HepG2 (cell line): ENCODE results near the gene PYGB. TPM values are rescaled to one million over a fixed set of nuclear protein-coding genes. Genes with fewer than 3 reads are reported as not detected.

Experiments
- ARID2 ChIP-seq: sonication (generic); formaldehyde crosslinking; IDR thresholded peaks from 2 replicates; pipeline ENCODE4 v1.8.1; 2022; ENCODE audit warnings: mild to moderate bottlenecking, missing genetic modification reagents, borderline replicate concordance
- CBFB ChIP-seq: sonication (generic); formaldehyde crosslinking; IDR thresholded peaks from 2 replicates; pipeline ENCODE4 v1.4.0; 2020; ENCODE audit warnings: missing genetic modification reagents
- EED ChIP-seq: sonication (generic); formaldehyde crosslinking; IDR thresholded peaks from 2 replicates; pipeline ENCODE4 v1.5.0; 2020; ENCODE audit warnings: mild to moderate bottlenecking, missing genetic modification reagents
- FOSL2 ChIP-seq: sonication (generic); formaldehyde crosslinking; IDR thresholded peaks from 2 replicates; pipeline ENCODE4 v1.4.0; 2020; ENCODE audit warnings: missing genetic modification reagents
- GABPB1 ChIP-seq: IDR thresholded peaks from 2 replicates; pipeline ENCODE4 v1.6.1; 2016; ENCODE audit warnings: mild to moderate bottlenecking, missing genetic modification reagents, moderate library complexity, missing compliant biosample characterization
- JUNB ChIP-seq: sonication (generic); formaldehyde crosslinking; IDR thresholded peaks from 2 replicates; pipeline ENCODE4 v1.8.0; 2022; ENCODE audit warnings: missing genetic modification reagents, mild to moderate bottlenecking, borderline replicate concordance
- MAFG ChIP-seq: sonication (generic); formaldehyde crosslinking; IDR thresholded peaks from 2 replicates; pipeline ENCODE4 v1.5.1; 2020; ENCODE audit warnings: mild to moderate bottlenecking, missing genetic modification reagents
- MED1 ChIP-seq: sonication (generic); formaldehyde crosslinking; IDR thresholded peaks from 2 replicates; pipeline ENCODE4 v1.4.0; 2020; ENCODE audit warnings: missing genetic modification reagents
- RARA ChIP-seq: IDR thresholded peaks from 2 replicates; pipeline ENCODE4 v1.6.1; 2016; ENCODE audit warnings: missing genetic modification reagents, missing compliant biosample characterization
- SAP130 ChIP-seq: IDR thresholded peaks from 2 replicates; pipeline ENCODE4 v1.6.1; 2016; ENCODE audit warnings: low read depth
- SMAD1 ChIP-seq: sonication (generic); formaldehyde crosslinking; IDR thresholded peaks from 2 replicates; pipeline ENCODE4 v1.4.0; 2020; ENCODE audit warnings: missing genetic modification reagents, low read depth, mild to moderate bottlenecking, borderline replicate concordance
- SMAD3 ChIP-seq: sonication (generic); formaldehyde crosslinking; IDR thresholded peaks from 2 replicates; pipeline ENCODE4 v1.4.0; 2020; ENCODE audit warnings: missing genetic modification reagents
- TBX3 ChIP-seq: fragments of 450-650 bp; IDR thresholded peaks from 2 replicates; pipeline ENCODE4 v1.6.1; 2017; ENCODE audit warnings: antibody characterized with exemption, mild to moderate bottlenecking, inconsistent platforms, borderline replicate concordance
- ZBTB3 ChIP-seq: sonication (generic); formaldehyde crosslinking; IDR thresholded peaks from 2 replicates; pipeline ENCODE4 v1.4.0; 2020; ENCODE audit warnings: low read depth, mild to moderate bottlenecking, moderate library complexity, missing genetic modification reagents, borderline replicate concordance
- ZNF24 ChIP-seq: fragments of 450-650 bp; IDR thresholded peaks from 2 replicates; pipeline ENCODE4 v1.6.1; 2017; ENCODE audit warnings: antibody characterized with exemption, mild to moderate bottlenecking
- ZNF331 ChIP-seq: sonication (generic); formaldehyde crosslinking; IDR thresholded peaks from 2 replicates; pipeline ENCODE4 v1.4.0; 2020; ENCODE audit warnings: missing genetic modification reagents
- ZNF446 ChIP-seq: sonication (generic); formaldehyde crosslinking; IDR thresholded peaks from 2 replicates; pipeline ENCODE4 v1.5.0; 2020; ENCODE audit warnings: mild to moderate bottlenecking, missing genetic modification reagents
- ZNF572 ChIP-seq: sonication (generic); formaldehyde crosslinking; IDR thresholded peaks from 2 replicates; pipeline ENCODE4 v1.5.1; 2020; ENCODE audit warnings: mild to moderate bottlenecking, missing genetic modification reagents
- ZNF773 ChIP-seq: sonication (generic); formaldehyde crosslinking; IDR thresholded peaks from 2 replicates; pipeline ENCODE4 v1.4.0; 2020; ENCODE audit warnings: missing genetic modification reagents, borderline replicate concordance
- ZSCAN25 ChIP-seq: sonication (generic); formaldehyde crosslinking; IDR thresholded peaks from 2 replicates; pipeline ENCODE4 v1.8.0; 2022; ENCODE audit warnings: mild to moderate bottlenecking, missing genetic modification reagents
- polyA plus RNA-seq, 8 experiments: library from polyadenylated mRNA; depleted of rRNA in 3 of 8; stranded (reverse) in 7 of 8; unstranded in 1 of 8; fragments of >200 nt; fragmentation: Illumina TruSeq in 4 of 8; extraction: Trizol in 4 of 8; gene quantifications; 2 replicates each; pipeline versions ENCODE4 v1.2.1 to v1.2.3, GENCODE V29; 2011 to 2016; ENCODE audit warnings: low read depth in 4 of 8, missing spikeins in 1 of 8, mixed read lengths in 1 of 8; ENCODE audit not compliant: insufficient read depth in 1 of 8
- total RNA-seq, 5 experiments: library from RNA; depleted of rRNA; stranded (reverse); fragments of >200 nt; fragmentation: Illumina TruSeq; extraction: Trizol; gene quantifications; 2 replicates each; pipeline ENCODE4 v1.2.3, GENCODE V29; 2016; ENCODE audit warnings: low read depth in 1 of 5
- TF ChIP-seq, protein P1 (sequence below): sonication (generic); formaldehyde crosslinking; IDR thresholded peaks from 2 replicates; pipeline ENCODE4 v1.4.0; 2020; ENCODE audit warnings: missing genetic modification reagents
- TF ChIP-seq, protein P2 (sequence below): sonication (generic); formaldehyde crosslinking; IDR thresholded peaks from 2 replicates; pipeline ENCODE4 v1.4.0; 2020; ENCODE audit warnings: missing genetic modification reagents
- TF ChIP-seq, protein P3 (sequence below): sonication (generic); formaldehyde crosslinking; IDR thresholded peaks from 2 replicates; pipeline ENCODE4 v1.4.0; 2020; ENCODE audit warnings: mild to moderate bottlenecking, missing genetic modification reagents
- TF ChIP-seq, protein P4 (sequence below): sonication (generic); formaldehyde crosslinking; IDR thresholded peaks from 2 replicates; pipeline ENCODE4 v1.5.1; 2020; ENCODE audit warnings: mild to moderate bottlenecking, missing genetic modification reagents, moderate library complexity

PYGB gene
- total and polyA plus RNA-seq, 2 of the 13 experiments (the other 11 are each of a cell fraction or from before 2014, with no cell fraction given) = 24.2 to 86.3 TPM

DNA sequence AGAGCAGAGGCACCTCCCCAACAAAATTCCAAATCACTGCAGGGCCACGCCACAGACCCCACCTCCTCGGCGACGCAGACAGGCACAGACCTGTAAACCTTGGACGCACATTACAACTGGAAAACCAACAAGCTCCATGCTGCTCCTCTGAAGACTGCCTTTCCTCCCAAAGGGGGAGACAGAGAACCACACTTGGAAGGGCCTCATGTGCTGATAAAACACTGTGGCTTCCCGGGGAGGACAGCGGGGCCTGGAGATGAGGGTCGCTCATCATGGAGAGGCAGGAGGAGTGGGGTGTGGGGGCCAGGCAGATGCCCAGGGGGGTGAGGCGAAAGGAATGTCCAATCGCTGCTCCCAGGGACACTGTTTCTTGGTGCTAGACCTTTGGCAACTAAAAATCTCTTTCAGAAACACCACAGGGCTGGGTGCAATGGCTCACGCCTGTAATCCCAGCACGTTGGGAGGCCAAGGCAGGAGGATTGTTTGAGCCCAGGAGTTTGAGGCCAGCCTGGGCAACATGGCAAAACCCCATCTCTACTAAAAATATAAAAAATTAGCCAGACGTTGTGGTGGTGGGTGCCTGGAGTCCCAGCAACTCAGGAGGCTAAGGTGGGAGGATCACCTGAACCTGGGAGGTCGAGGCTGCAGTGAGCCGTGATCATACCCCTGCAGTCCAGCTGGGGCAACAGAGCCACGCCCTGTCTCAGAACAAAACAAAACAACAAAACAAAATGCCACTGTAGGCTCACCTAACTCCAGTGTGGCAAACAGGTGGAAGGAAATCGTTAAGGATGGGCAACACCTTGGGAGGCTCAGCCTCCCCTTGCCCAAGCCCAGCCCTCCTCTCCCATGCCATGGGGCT lies 88.9 kb downstream of the PYGB start (continued):
- TF ChIP-seq, protein P1, sequence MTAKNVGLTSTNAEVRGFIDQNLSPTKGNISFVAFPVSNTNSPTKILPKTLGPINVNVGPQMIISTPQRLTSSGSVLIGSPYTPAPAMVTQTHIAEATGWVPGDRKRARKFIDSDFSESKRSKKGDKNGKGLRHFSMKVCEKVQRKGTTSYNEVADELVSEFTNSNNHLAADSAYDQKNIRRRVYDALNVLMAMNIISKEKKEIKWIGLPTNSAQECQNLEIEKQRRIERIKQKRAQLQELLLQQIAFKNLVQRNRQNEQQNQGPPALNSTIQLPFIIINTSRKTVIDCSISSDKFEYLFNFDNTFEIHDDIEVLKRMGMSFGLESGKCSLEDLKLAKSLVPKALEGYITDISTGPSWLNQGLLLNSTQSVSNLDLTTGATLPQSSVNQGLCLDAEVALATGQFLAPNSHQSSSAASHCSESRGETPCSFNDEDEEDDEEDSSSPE (CRISPR knock-in tag) = no peak
- TF ChIP-seq MED1 = 0 out of 2 replicates have a peak, but pooled peaks have one; percentile 17
- TF ChIP-seq ARID2 (CRISPR knock-in tag) = no peak
- TF ChIP-seq, protein P2, sequence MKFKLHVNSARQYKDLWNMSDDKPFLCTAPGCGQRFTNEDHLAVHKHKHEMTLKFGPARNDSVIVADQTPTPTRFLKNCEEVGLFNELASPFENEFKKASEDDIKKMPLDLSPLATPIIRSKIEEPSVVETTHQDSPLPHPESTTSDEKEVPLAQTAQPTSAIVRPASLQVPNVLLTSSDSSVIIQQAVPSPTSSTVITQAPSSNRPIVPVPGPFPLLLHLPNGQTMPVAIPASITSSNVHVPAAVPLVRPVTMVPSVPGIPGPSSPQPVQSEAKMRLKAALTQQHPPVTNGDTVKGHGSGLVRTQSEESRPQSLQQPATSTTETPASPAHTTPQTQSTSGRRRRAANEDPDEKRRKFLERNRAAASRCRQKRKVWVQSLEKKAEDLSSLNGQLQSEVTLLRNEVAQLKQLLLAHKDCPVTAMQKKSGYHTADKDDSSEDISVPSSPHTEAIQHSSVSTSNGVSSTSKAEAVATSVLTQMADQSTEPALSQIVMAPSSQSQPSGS = no peak
- TF ChIP-seq CBFB (CRISPR knock-in tag) = no peak
- TF ChIP-seq, protein P3, sequence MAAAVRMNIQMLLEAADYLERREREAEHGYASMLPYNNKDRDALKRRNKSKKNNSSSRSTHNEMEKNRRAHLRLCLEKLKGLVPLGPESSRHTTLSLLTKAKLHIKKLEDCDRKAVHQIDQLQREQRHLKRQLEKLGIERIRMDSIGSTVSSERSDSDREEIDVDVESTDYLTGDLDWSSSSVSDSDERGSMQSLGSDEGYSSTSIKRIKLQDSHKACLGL (CRISPR knock-in tag) = no peak
- TF ChIP-seq SAP130 (CRISPR knock-in tag) = peak; percentile 51
- TF ChIP-seq ZNF572 (CRISPR knock-in tag) = no peak
- no peak for TF ChIP-seq ZNF773 (CRISPR knock-in tag)
- 0 out of 2 replicates have a peak, but pooled peaks have one; percentile 28 for TF ChIP-seq MAFG (CRISPR knock-in tag)
- TF ChIP-seq ZNF24 = no peak
- no peak for TF ChIP-seq TBX3
- no peak for TF ChIP-seq JUNB (CRISPR knock-in tag)
- peak; percentile 68; the same call in 1 of the 2 replicates for TF ChIP-seq EED (CRISPR knock-in tag)
- TF ChIP-seq ZNF331 = peak; percentile 30; the same call in 1 of the 2 replicates
- TF ChIP-seq SMAD1 (CRISPR knock-in tag) = no peak
- TF ChIP-seq FOSL2 = peak; percentile 33; the same call in 1 of the 2 replicates
- no peak for TF ChIP-seq SMAD3 (CRISPR knock-in tag)
- no peak for TF ChIP-seq ZSCAN25
- TF ChIP-seq ZNF446 (CRISPR knock-in tag) = 0 out of 2 replicates have a peak, but pooled peaks have one; percentile 29
- TF ChIP-seq, protein P4, sequence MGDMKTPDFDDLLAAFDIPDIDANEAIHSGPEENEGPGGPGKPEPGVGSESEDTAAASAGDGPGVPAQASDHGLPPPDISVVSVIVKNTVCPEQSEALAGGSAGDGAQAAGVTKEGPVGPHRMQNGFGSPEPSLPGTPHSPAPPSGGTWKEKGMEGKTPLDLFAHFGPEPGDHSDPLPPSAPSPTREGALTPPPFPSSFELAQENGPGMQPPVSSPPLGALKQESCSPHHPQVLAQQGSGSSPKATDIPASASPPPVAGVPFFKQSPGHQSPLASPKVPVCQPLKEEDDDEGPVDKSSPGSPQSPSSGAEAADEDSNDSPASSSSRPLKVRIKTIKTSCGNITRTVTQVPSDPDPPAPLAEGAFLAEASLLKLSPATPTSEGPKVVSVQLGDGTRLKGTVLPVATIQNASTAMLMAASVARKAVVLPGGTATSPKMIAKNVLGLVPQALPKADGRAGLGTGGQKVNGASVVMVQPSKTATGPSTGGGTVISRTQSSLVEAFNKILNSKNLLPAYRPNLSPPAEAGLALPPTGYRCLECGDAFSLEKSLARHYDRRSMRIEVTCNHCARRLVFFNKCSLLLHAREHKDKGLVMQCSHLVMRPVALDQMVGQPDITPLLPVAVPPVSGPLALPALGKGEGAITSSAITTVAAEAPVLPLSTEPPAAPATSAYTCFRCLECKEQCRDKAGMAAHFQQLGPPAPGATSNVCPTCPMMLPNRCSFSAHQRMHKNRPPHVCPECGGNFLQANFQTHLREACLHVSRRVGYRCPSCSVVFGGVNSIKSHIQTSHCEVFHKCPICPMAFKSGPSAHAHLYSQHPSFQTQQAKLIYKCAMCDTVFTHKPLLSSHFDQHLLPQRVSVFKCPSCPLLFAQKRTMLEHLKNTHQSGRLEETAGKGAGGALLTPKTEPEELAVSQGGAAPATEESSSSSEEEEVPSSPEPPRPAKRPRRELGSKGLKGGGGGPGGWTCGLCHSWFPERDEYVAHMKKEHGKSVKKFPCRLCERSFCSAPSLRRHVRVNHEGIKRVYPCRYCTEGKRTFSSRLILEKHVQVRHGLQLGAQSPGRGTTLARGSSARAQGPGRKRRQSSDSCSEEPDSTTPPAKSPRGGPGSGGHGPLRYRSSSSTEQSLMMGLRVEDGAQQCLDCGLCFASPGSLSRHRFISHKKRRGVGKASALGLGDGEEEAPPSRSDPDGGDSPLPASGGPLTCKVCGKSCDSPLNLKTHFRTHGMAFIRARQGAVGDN = peak; percentile 64
- 0 out of 2 replicates have a peak, but pooled peaks have one; percentile 6 for TF ChIP-seq GABPB1
- no peak for TF ChIP-seq ZBTB3 (CRISPR knock-in tag)
- TF ChIP-seq RARA (CRISPR knock-in tag) = no peak
